Left cardiac atrium (tissue), 4 donors: ENCODE measurements around the gene BIN2. TPM values are rescaled to one million over a fixed set of nuclear protein-coding genes. Genes with fewer than 3 reads are reported as not detected.
A peak's percentile ranks its signal among the peaks of the same experiment; 100 is the strongest.

ENCODE experiments used
- ATAC-seq, 2 donors: fragments of 200-7000 bp; cut with Tn5 transposase; one replicate each; pipeline ENCODE4 v1.9.1; 2020; ENCODE audit warnings: mild to moderate bottlenecking in 2 of 2, moderate library complexity in 2 of 2
- DNase-seq: peaks from one replicate; pipeline ENCODE4 v3.0.0-alpha.2; 2020
- intact Hi-C, 2 donors: fragments of 100-400 bp; cut with DNase I; formaldehyde crosslinking; loops; one replicate each; pipeline versions ENCODE4 v1.14.1 to v1.15.1; 2022 to 2023
- long read RNA-seq: library from polyadenylated mRNA; unstranded; transcript quantifications from one replicate; pipeline ENCODE4 v2.0.0, GENCODE V29; 2021
- total RNA-seq, 2 donors: library from RNA; stranded (reverse); fragmentation: NEBNext Ultra II Directional; extraction: Animal tissue kit (Norgen Biotek cat#: 25700); gene quantifications; one replicate each; pipeline ENCODE4 v1.2.1, GENCODE V29; 2021
- donor health status: DM: no; HTN: yes; CAD: no.
- donor health status: DM: no; HTN: yes; CAD: no; lungs with severe emphysema.
- donor health status: DM: yes; HTN: yes; CAD: no.
- donor health status: Dilated cardiomyopathy.

BIN2 gene
- 1 to 10 TPM; 3.2 to 4.0 TPM for total RNA-seq
- long read RNA-seq, partial matches to known transcripts = 0 of 2 reads
- long read RNA-seq, other reads (novel, unspliced or antisense) = 0 of 2 reads

- DNase-seq (peak; percentile 53), ATAC-seq (peak; percentile 70 to 78)
- intact Hi-C loops = no loop called here
These were observed at the start of gene BIN2 for GRCh38 chr12:51323966-51324895. TSS of gene BIN2 (minus strand) at chr12:51324174. CDS start at chr12:51324102, 72 bp downstream.

GRCh38 chr12:51373187-51373586 lies 49.2 kb upstream of the BIN2 start:
- ATAC-seq = no peak
- intact Hi-C loops = no loop called here
- no peak for DNase-seq

DNA sequence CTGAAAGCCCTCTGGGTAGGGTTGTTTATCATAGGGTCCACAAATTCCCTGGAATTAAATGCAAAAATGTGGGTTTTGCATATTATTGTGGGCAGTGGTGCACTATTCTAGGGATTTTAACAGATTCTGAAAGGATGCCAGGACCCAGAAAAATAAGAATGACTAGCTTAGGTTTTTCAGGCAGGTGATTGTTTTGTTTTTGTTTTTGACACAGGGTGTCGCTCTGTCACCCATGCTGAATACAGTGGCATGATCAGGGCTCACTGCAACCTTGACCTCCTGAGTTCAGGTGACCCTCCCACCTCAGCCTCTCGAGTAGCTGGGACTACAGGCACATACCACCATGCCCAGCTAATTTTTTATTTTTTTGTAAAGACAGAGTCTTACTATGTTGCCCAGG lies 48.0 kb upstream of the BIN2 start:
- intact Hi-C loops = no loop called here
- DNase-seq (no peak), ATAC-seq (no peak)

DNA sequence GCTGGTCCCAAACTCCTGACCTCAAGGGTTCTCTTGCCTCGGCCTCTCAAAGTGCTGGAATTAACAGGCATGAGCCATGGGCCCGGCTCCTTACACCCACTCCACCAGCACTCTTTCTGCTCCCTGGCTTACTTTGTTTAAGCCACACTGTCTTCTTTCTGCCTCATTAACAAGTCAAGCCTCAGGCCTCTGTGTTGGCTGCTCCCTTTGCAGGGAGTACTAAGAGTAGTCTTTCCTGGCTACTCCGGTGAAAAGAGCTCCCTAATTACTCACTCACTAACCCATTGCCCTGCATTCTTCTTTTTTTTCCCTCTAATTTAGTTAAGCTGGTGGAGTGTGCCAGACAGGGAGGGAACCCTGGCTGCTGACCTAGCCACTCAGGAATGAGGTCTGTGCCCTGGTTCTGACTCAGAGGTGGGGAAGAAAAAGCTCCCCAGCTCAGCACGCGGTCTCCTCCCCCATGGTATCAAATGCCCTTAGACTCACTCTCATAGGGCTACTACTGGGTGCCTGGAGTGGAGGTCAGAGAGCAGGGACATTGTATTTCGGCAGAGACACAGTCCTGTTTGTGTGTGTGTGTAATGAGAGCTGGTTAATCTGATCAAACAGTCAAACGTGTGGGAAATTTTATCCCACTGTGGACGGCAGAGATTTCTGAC lies 47.5 kb upstream of the BIN2 start:
- intact Hi-C loops = no loop called here
- DNase-seq = peak; percentile 70
- ATAC-seq = peak; percentile 87 to 98

DNA sequence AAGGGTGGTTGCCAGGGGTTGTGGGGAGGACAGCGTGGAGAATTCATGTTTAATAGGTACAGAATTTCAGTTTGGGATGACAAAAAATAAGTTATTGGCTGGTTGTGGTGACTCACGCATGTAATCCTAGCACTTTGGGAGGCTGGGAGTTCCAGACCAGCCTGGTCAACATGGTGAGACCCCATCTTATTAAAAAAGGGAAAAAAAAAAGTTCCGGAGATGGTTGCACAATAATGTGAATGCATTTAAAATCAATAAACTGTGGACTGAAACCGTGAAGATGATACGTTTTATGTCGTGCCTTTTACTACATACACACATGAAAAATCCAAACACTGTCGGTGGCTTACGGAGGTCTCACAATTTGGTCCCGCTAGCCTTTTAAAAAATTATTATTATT lies 46.7 kb upstream of the BIN2 start:
- intact Hi-C loops = no loop called here
- DNase-seq (no peak), ATAC-seq (no peak)

- DNase-seq (no peak), ATAC-seq (no peak)
- intact Hi-C loops = no loop called here
These were observed 45.6 kb upstream of the BIN2 start for GRCh38 chr12:51369581-51369980.

GRCh38 chr12:51368640-51369517 lies 44.9 kb upstream of the BIN2 start:
- intact Hi-C loops = no loop called here
- ATAC-seq (peak; percentile 28 to 74), DNase-seq (peak; percentile 34)

DNA sequence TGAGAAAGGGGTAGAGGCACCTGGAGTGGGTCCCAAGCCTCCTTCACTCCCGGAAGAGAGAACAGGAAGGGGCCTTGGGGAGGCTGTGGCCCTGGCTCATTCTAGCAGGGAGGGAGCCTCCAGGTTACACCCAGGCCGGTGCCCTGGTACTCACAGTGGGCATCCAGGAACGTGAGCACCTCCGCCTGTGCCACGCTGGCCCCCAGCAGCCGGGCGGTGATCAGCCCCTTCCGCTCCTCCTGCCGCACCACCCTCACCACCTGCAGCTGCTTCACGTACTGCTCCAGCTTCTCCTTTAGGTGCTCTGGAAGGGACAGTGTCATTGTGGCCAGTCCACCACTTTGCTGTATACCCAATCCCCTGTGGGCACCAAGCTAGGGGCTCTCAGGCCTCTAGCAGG lies 41.3 kb upstream of the BIN2 start:
- intact Hi-C loops = no loop called here
- ATAC-seq (no peak), DNase-seq (no peak)

GRCh38 chr12:51364001-51364400 lies 40.0 kb upstream of the BIN2 start:
- no peak for DNase-seq
- intact Hi-C loops = no loop called here
- no peak for ATAC-seq

- no peak for ATAC-seq
- no peak for DNase-seq
- intact Hi-C loops = no loop called here
These were observed 38.9 kb upstream of the BIN2 start for GRCh38 chr12:51362747-51363342.

- intact Hi-C loops = no loop called here
These were observed 38.3 kb upstream of the BIN2 start for GRCh38 chr12:51362307-51362706.

GRCh38 chr12:51361161-51362016 lies 37.4 kb upstream of the BIN2 start:
- ATAC-seq (no peak), DNase-seq (no peak)
- intact Hi-C loops = no loop called here

More at GRCh38 chr12:51362307-51362706, 38.3 kb upstream of the BIN2 start:
- no peak for ATAC-seq
- DNase-seq = no peak

DNA sequence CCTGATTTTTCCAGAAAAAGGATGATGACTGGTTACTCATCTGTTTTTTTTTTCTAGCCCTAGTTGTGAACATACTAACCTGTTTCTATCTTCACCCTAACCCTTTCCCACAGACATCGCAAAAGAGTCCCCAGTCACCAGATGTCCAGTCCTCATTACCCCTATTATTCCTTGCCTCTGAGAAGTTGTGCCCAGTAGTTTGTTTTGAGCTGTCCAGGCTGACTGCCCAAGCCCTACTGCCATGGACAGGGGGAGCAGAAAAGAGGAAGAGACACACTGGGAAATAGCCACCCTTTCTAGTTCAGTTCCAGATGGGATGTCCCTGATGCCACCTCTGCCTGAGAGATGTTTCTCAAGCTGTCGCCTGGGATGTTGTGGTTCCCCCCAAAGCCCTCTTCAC lies 36.3 kb upstream of the BIN2 start:
- no peak for ATAC-seq
- DNase-seq = no peak
- intact Hi-C loops = no loop called here

DNA sequence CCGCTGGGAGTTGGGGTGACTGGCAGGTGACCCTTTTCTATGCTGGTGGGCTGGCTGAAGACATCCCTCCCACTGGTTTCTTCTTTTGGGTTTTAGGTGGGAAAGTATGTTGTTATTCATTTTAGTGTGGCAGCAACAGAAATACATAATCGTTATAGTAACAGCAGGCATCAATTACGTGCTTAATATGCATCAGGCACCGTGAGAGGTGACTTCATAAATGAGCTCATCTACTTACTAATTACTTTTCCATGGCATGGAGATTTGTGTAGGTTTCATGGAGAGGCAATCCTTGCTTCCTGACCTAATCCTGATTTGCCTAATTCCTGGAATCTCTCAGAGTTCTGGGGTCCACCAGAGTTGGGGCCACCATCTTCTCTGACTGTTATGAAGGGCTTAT lies 35.9 kb upstream of the BIN2 start:
- no peak for DNase-seq
- no peak for ATAC-seq
- intact Hi-C loops = no loop called here

GRCh38 chr12:51358496-51358895 lies 34.5 kb upstream of the BIN2 start:
- ATAC-seq (no peak), DNase-seq (no peak)
- intact Hi-C loops = no loop called here

GRCh38 chr12:51357374-51358047 lies 33.5 kb upstream of the BIN2 start:
- intact Hi-C loops = no loop called here
- no peak for ATAC-seq
- no peak for DNase-seq

DNA sequence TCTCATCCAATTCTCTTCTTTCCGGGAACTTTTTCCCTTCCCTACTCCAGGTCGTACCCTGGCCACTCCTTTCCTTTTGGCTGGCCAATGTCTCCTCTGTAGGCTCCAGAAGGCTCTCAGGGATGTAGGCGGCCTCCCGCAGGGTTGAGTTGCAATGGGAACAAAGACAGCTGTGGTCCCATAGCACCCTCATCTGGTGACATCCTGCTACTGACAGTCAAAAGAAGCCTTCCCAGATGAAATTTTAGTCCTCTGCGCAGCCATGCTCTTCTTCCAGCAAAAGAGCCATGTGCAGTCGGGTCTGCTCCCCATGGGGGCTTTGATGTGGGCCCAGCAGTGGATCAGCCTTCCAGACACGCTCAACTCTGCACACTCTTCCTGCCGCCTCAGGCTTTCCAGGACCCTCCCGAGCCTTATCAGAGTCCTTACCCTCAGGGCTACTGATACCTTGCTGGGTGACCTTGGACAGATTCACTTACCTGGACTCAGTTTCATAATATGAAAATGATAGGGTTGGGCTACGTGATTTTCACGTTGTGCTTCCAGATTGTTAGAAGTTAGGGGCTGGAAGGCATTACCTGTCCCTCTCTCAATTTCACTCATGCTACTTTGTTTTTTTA lies 28.0 kb upstream of the BIN2 start:
- intact Hi-C loops = no loop called here
- ATAC-seq (peak in 1 of 2 donors; percentile 46), DNase-seq (no peak)
